Measurements from ENCODE around the gene MYO5C.

GRCh38 chr15:52343831-52344230, 48.2 kb upstream of the MYO5C start:
- TF ChIP-seq POLR2A (IDR thresholded peaks at IDR 0.05), result no peak
- no peak for TF ChIP-seq CTCF (IDR thresholded peaks at IDR 0.05)

All from testis (tissue), 2 donors.